Measurements from ENCODE around the gene GNAZ.

GNAZ gene

GRCh38 chr22:23119494-23120414 is 49.4 kb downstream of the GNAZ start:
- H3K27ac ChIP-seq: no peak overlapping the region

DNA sequence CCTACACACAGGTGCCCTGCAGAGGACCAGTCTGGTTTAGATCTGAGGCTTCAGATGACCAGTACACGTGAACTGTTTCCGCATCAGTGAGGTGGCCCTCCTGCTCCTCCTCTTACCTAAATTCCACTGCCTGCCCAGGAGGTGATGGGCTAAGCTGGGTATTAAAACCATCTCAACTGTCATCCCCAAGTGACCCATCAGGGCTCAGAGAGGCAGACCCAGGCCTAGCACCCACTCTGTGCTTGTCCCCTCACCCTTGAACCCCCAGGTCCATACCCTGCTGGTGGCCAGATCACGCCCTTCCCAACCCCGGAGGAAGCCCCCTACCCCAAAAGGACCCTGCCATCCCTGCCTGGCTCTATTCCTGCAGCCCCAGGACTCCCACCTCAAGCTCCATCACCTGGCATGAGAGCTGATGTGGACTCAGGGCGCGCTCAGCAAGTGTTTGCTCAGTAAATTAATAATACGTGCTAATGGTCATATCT is 50.1 kb downstream of the GNAZ start:
- no peak overlapping the region for H3K4me3 ChIP-seq
- DNase-seq (ENCODE audit: low spot score): no peak
- no peak overlapping the region for H3K27ac ChIP-seq
- TF ChIP-seq, protein P1, sequence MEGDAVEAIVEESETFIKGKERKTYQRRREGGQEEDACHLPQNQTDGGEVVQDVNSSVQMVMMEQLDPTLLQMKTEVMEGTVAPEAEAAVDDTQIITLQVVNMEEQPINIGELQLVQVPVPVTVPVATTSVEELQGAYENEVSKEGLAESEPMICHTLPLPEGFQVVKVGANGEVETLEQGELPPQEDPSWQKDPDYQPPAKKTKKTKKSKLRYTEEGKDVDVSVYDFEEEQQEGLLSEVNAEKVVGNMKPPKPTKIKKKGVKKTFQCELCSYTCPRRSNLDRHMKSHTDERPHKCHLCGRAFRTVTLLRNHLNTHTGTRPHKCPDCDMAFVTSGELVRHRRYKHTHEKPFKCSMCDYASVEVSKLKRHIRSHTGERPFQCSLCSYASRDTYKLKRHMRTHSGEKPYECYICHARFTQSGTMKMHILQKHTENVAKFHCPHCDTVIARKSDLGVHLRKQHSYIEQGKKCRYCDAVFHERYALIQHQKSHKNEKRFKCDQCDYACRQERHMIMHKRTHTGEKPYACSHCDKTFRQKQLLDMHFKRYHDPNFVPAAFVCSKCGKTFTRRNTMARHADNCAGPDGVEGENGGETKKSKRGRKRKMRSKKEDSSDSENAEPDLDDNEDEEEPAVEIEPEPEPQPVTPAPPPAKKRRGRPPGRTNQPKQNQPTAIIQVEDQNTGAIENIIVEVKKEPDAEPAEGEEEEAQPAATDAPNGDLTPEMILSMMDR (IDR thresholded peaks at IDR 0.05): no peak

More at GRCh38 chr22:23119494-23120414, 49.4 kb downstream of the GNAZ start:
- TF ChIP-seq, protein P1 (IDR thresholded peaks at IDR 0.05): no peak
- H3K4me3 ChIP-seq: no peak overlapping the region
- DNase-seq (ENCODE audit: low spot score): no peak

- no peak overlapping the region for H3K4me3 ChIP-seq
- TF ChIP-seq, protein P1 (IDR thresholded peaks at IDR 0.05): no peak
- H3K27ac ChIP-seq: no peak overlapping the region
- no peak for DNase-seq (ENCODE audit: low spot score)
Measured at GRCh38 chr22:23121000-23121421, 50.7 kb downstream of the GNAZ start.

- DNase-seq (ENCODE audit: low spot score): no peak
- H3K4me3 ChIP-seq: no peak overlapping the region
- TF ChIP-seq, protein P1 (IDR thresholded peaks at IDR 0.05): no peak
- H3K27ac ChIP-seq: no peak overlapping the region
Measured at GRCh38 chr22:23121424-23121823, 51.1 kb downstream of the GNAZ start.

DNA sequence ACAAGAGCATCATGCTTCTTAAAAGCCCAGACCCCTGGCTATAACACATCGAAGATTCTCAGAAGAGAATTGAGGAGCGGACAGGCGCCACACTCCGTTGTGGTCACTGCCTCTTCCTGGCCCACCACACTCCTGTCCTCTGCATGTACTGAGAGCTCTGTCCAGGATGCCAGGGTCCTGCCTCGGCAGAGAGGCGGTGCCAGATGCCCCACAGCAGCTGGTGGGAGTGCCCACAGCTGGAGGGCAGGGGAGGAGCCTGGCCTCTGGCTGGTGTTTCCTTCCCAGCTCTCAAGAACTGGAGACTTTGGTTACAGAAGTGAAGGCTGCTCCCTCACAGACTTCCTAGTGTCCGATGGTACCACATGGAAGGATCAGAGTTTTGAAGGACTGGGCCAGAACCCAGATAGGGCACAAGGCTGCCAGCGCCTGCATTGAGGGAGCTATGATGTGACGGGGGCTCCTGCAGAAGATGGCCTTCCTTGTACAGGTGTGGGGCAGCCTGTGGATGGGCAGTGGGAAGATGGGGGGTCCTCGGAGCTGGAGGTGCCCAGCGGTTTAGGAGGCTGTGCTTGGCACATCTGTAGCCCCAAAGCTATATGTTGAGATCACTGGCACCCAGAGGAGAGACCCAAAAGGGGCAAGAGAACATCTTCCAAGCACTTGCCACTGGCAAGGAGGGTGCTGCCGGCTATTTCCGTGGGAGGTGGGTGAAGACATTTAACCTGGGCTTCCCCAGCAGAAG is 52.1 kb downstream of the GNAZ start:
- DNase-seq (ENCODE audit: low spot score): no peak
- TF ChIP-seq, protein P1 (IDR thresholded peaks at IDR 0.05): no peak
- H3K27ac ChIP-seq: no peak overlapping the region
- no peak overlapping the region for H3K4me3 ChIP-seq

DNA sequence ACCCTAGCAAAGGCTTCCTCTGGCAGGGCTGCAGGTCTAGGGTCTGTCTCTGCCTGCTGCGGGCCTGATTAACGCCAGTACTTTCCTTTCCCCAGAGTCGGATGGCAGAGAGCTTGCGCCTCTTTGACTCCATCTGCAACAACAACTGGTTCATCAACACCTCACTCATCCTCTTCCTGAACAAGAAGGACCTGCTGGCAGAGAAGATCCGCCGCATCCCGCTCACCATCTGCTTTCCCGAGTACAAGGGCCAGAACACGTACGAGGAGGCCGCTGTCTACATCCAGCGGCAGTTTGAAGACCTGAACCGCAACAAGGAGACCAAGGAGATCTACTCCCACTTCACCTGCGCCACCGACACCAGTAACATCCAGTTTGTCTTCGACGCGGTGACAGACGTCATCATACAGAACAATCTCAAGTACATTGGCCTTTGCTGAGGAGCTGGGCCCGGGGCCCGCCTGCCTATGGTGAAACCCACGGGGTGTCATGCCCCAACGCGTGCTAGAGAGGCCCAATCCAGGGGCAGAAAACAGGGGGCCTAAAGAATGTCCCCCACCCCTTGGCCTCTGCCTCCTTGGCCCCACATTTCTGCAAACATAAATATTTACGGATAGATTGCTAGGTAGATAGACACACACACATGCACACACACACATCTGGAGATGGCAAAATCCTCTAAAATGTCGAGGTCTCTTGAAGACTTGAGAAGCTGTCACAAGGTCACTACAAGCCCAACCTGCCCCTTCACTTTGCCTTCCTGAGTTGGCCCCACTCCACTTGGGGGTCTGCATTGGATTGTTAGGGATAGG is 52.9 kb downstream of the GNAZ start:
- Histone ChIP-seq H3K4me3 (no peak overlapping the region), H3K27ac (no peak overlapping the region)
- DNase-seq (ENCODE audit: low spot score): no peak
- TF ChIP-seq, protein P1 (IDR thresholded peaks at IDR 0.05): no peak

All from coronary artery (tissue), 2 donors.